ENCODE data around the gene KCTD4.

KCTD4 gene

DNA sequence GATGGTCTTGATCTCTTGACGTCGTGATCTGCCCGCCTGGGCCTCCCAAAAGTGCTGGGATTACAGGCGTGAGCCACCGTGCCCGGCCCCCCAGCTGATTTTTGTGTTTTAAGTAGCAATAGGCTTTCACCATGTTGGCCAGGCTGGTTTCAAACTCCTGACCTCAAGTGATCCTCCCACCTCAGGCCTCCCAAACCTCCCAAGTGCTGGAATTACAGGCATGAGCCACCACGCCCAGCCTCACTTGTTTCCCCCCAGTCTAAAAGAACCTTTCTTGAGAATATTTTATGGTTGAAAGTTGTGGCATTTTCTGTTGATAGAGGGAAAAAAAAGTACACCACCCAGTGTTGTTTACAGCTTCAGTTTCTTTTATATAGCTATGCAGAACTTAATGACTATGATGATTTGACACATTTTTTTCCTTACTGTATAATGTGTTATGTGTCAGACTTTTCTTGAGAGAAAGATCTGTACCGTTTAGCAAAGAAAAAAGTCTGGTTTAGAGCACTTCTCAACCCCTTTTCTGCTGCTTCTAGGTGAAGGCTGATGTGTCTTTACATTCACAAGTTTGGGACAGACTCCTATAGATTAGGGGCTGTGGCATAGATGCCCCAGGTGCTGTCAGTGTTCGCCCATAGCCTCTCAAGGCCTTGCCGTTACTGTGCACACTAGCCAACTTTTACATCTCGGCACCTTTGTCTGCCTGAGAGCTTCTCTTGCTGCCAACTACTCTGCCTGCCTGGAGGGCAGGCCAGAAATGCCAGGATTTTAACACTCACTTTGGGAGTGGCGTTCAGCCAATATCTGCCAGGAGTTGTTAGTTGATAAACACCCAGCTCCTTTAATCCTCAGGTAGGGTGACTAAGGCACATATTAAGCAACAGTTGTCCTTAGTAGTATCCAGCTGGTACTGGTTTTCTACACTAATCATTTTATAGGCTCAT, 33.0 kb downstream of the KCTD4 start:
- no peak for TF ChIP-seq CTCF (IDR thresholded peaks at IDR 0.05; ENCODE audit: borderline replicate concordance, control extremely low read depth, extremely low read depth, insufficient read depth, missing control alignments)
- no peak for DNase-seq (ENCODE audit: low spot score)
- in situ Hi-C loops (cut with MboI; ENCODE audit: low sequenced_read_pairs, unreplicated experiment) = no loop called here

- no peak for TF ChIP-seq CTCF (IDR thresholded peaks at IDR 0.05; ENCODE audit: borderline replicate concordance, control extremely low read depth, extremely low read depth, insufficient read depth, missing control alignments)
Measured at GRCh38 chr13:45166858-45167257, 34.0 kb downstream of the KCTD4 start.

GRCh38 chr13:45162821-45163220, 38.0 kb downstream of the KCTD4 start:
- no peak for DNase-seq (ENCODE audit: low spot score)
- in situ Hi-C loops (cut with MboI; ENCODE audit: low sequenced_read_pairs, unreplicated experiment) = no loop called here
- no peak for TF ChIP-seq CTCF (IDR thresholded peaks at IDR 0.05; ENCODE audit: borderline replicate concordance, control extremely low read depth, extremely low read depth, insufficient read depth, missing control alignments)

More at GRCh38 chr13:45166858-45167257, 34.0 kb downstream of the KCTD4 start:
- in situ Hi-C loops (cut with MboI; ENCODE audit: low sequenced_read_pairs, unreplicated experiment) = no loop called here
- DNase-seq (ENCODE audit: low spot score) = no peak

- no peak for DNase-seq (ENCODE audit: low spot score)
- TF ChIP-seq CTCF (IDR thresholded peaks at IDR 0.05; ENCODE audit: borderline replicate concordance, control extremely low read depth, extremely low read depth, insufficient read depth, missing control alignments) = no peak
- in situ Hi-C loops (cut with MboI; ENCODE audit: low sequenced_read_pairs, unreplicated experiment) = no loop called here
Measured at GRCh38 chr13:45162194-45162593, 38.7 kb downstream of the KCTD4 start.

DNA sequence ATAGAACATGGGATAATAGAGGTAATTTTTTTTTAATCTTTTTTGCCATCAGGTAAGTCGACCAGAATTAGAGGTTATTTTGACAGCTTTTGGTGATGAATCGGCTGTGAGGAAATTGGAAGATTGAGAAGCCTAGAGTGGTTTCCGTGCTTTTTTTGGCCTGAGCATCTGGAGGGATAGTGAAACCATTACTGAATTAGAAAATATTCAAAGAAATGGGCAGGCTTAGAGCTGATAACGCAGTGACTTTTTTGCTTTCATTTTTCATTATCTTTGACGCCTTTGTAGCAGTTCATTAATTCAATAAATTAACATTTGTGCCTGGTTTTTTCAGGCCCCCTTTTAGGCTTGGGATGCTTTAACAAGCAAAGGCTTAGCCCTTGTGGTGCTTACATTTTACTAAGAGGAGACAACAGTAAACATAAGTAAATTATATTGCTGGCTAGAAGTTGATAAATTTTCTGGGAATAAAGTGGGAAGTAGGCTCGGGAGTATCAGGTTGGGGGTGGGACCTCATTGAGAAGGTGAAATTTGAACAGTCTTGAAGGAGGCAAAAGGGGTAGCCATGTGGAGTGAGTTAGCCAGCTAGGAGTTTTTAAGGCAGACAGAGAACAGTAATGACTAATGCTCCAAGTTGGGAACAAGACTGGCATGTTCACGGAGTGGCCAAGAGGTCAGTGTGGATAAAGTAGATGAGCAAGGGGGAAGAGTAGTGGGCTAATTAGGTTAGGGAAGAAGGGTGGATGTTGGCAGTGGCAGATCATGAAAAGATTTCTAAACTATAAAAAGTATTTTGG, 44.1 kb downstream of the KCTD4 start:
- in situ Hi-C loops (cut with MboI; ENCODE audit: low sequenced_read_pairs, unreplicated experiment) = no loop called here
- no peak for DNase-seq (ENCODE audit: low spot score)

More for the DNA sequence above, 44.1 kb downstream of the KCTD4 start:
- no peak for TF ChIP-seq CTCF (IDR thresholded peaks at IDR 0.05; ENCODE audit: borderline replicate concordance, control extremely low read depth, extremely low read depth, insufficient read depth, missing control alignments)

Data from GM13976 (cell line).